Activated CD4-positive, alpha-beta T cell treated with anti-CD3 and anti-CD28 coated beads for 1 hour (primary cell): Measurements from ENCODE around the gene DCC.

Experiments used
- DNase-seq: peaks from one replicate; pipeline ENCODE4 v3.0.0-alpha.2; 2020

Gene DCC

GRCh38 chr18:52610451-52611115, 270.6 kb downstream of the DCC start:
- DNase-seq = no peak

- DNase-seq = no peak
These were observed 272.4 kb downstream of the DCC start for GRCh38 chr18:52612406-52612805.

- no peak for DNase-seq
These were observed 275.3 kb downstream of the DCC start for GRCh38 chr18:52615321-52615720.

- DNase-seq = no peak
These were observed 275.9 kb downstream of the DCC start for GRCh38 chr18:52615943-52616342.

- no peak for DNase-seq
These were observed 277.9 kb downstream of the DCC start for GRCh38 chr18:52617931-52618330.

- no peak for DNase-seq
These were observed 281.0 kb downstream of the DCC start for GRCh38 chr18:52620926-52621439.

GRCh38 chr18:52624702-52625101, 284.7 kb downstream of the DCC start:
- no peak for DNase-seq

GRCh38 chr18:52636536-52636935, 296.5 kb downstream of the DCC start:
- DNase-seq = no peak

- no peak for DNase-seq
These were observed 308.2 kb downstream of the DCC start for GRCh38 chr18:52648201-52648600.

- DNase-seq = no peak
These were observed 312.4 kb downstream of the DCC start for GRCh38 chr18:52652391-52652790.

GRCh38 chr18:52657043-52657805, 317.2 kb downstream of the DCC start:
- no peak for DNase-seq

- DNase-seq = no peak
These were observed 327.6 kb downstream of the DCC start for GRCh38 chr18:52667463-52668065.

- DNase-seq = no peak
These were observed 330.9 kb downstream of the DCC start for GRCh38 chr18:52670896-52671295.

- no peak for DNase-seq
These were observed 338.0 kb downstream of the DCC start for GRCh38 chr18:52678034-52678433.

GRCh38 chr18:52678551-52678950, 338.6 kb downstream of the DCC start:
- DNase-seq = no peak

- no peak for DNase-seq
These were observed 339.4 kb downstream of the DCC start for GRCh38 chr18:52679354-52679753.

GRCh38 chr18:52682260-52682659, 342.3 kb downstream of the DCC start:
- DNase-seq = no peak

GRCh38 chr18:52685316-52685715, 345.3 kb downstream of the DCC start:
- no peak for DNase-seq

GRCh38 chr18:52691841-52692240, 351.8 kb downstream of the DCC start:
- no peak for DNase-seq

GRCh38 chr18:52694804-52695203, 354.8 kb downstream of the DCC start:
- no peak for DNase-seq

- no peak for DNase-seq
These were observed 360.1 kb downstream of the DCC start for GRCh38 chr18:52700116-52700515.

- no peak for DNase-seq
These were observed 360.8 kb downstream of the DCC start for GRCh38 chr18:52700816-52701215.

- no peak for DNase-seq
These were observed 361.4 kb downstream of the DCC start for GRCh38 chr18:52701219-52701935.
